ENCODE results near the gene RUSF1. TPM values are rescaled to one million over a fixed set of nuclear protein-coding genes. Genes with fewer than 3 reads are reported as not detected.

Gene RUSF1
- total RNA-seq, 1 experiment from 2014 or later = 59.3 TPM

- no peaks in the 10 kb centered on the region for H3K9me2 ChIP-seq (ENCODE audit: insufficient read depth)
- TF ChIP-seq FOSL1 (IDR thresholded peaks at IDR 0.05; ENCODE audit: low read depth) (no peak), CTCF (IDR thresholded peaks at IDR 0.05 in 2 of 3, conservative IDR thresholded peaks at IDR 0.05 in 1 of 3; ENCODE audit: borderline replicate concordance in 1 of 3, insufficient read depth in 1 of 3, low read depth in 2 of 3, low read length in 2 of 3) (peak; percentile 53 to 75 (median 69); a peak in 5 of 6 replicates), RAD21 (IDR thresholded peaks at IDR 0.05; ENCODE audit: low read depth) (peak; percentile 52), CBX3 (IDR thresholded peaks at IDR 0.05; ENCODE audit: low read depth) (peak; percentile 32; the same call in 1 of the 2 replicates), EZH2 (IDR thresholded peaks at IDR 0.05) (no peak), CEBPB (IDR thresholded peaks at IDR 0.05; ENCODE audit: low read depth) (0 out of 2 replicates have a peak, but pooled peaks have one; percentile 7)
- TF ChIP-seq, protein P1, sequence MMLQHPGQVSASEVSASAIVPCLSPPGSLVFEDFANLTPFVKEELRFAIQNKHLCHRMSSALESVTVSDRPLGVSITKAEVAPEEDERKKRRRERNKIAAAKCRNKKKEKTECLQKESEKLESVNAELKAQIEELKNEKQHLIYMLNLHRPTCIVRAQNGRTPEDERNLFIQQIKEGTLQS (IDR thresholded peaks at IDR 0.05) = no peak
- H3K4me2 ChIP-seq (ENCODE audit: low read length) = peak overlapping the region; percentile 84
- H2AFZ ChIP-seq (ENCODE audit: low read depth, low read length, poor library complexity, severe bottlenecking) = no peak overlapping the region
- no peaks in the 10 kb centered on the region for H3K9me3 ChIP-seq (ENCODE audit: control insufficient read depth in 1 of 2, insufficient read depth in 1 of 2, low read depth in 1 of 2, low read length in 2 of 2)
- no peaks in the 10 kb centered on the region for H3K27me3 ChIP-seq (ENCODE audit: insufficient read depth, low read length)
- peaks cover 28% of the 10 kb centered on the region for H3K79me2 ChIP-seq (ENCODE audit: insufficient read depth, low read length)
- ChIA-PET RAD21 (ENCODE audit: low non-redundant PET in 1 of 2, low total read pairs in 2 of 2, uncharacterized antibody in 2 of 2, unreplicated experiment in 2 of 2) (no interaction called here), CTCF (interaction anchor here (0.7 to 3.4 kb wide), 17 partner anchors 9 to 507 kb away, joined by 3 to 32 read pairs (median 7); partner anchors contain the start of genes HSD3B7, KAT8, TGFB1I1 and ZNF267), POLR2A (interaction anchor here (1.1 to 2.1 kb wide), 4 partner anchors 9 to 413 kb away, joined by 5 to 12 read pairs (median 6); partner anchors contain the start of genes KAT8 and ZNF267)
- H3K9ac ChIP-seq (ENCODE audit: low read length) = peak overlapping the region; percentile 57
- H3K36me3 ChIP-seq (ENCODE audit: control insufficient read depth in 1 of 2, insufficient read depth in 2 of 2, low read length in 2 of 2) = no peaks in the 10 kb centered on the region
- H3K4me1 ChIP-seq (ENCODE audit: control insufficient read depth in 1 of 2, insufficient read depth in 2 of 2, low read length in 2 of 2) = peaks cover 3 to 34% of the 10 kb centered on the region in 2 experiments; a peak in 3 of 4 replicates
- H3K27ac ChIP-seq (ENCODE audit: low read depth, low read length) = peak overlapping the region; percentile 79
- peak; percentile 56 for DNase-seq (ENCODE audit: low read depth, low spot score)
- H3K4me3 ChIP-seq (replicated peaks in 1 of 2; ENCODE audit: low read depth in 1 of 2, low read length in 2 of 2) = peak overlapping the region; percentile 69 to 70
- no peaks in the 10 kb centered on the region for H4K20me1 ChIP-seq (ENCODE audit: insufficient read depth)
- no peak for ATAC-seq
- BruUV-seq (replicated peaks) = TSS peak; percentile 80
- intact Hi-C loops (cut with micrococcal nuclease) = no loop called here
These were observed 47.6 kb downstream of the RUSF1 start for GRCh38 chr16:31460582-31461002.

Measured in HCT116 (cell line).